GM21723 (cell line): ENCODE results near the gene PRR29.

Experiments used
- ATAC-seq: cut with Tn5 transposase; IDR thresholded peaks from one replicate; pipeline ENCODE4 v1.9.1; 2021; ENCODE audit warnings: mild to moderate bottlenecking, moderate library complexity; ENCODE audit not compliant: unreplicated experiment

The PRR29 gene

GRCh38 chr17:64039106-64039400 is 40.9 kb downstream of the PRR29 start:
- ATAC-seq = no peak

DNA sequence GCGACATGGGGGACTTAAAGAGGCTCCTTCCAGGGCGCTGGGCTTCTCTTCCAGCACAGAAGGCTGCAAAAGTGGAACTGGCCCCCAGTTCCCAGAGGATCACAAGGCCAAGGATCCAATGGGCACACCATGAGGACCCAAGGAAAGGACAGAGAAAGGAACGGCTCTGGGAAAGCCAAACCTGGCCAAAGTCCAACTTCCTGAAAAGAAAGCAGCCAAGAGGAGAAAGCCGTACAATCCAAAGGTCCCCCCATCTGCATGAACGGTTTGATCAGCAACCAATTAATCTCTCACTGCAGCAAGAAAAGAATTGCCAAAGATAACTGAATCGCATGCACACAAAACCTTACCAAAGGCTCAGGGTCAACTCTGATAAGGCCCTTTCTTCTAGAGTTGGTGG is 42.1 kb downstream of the PRR29 start:
- ATAC-seq = no peak

GRCh38 chr17:64041912-64042311 is 43.8 kb downstream of the PRR29 start:
- ATAC-seq = no peak

DNA sequence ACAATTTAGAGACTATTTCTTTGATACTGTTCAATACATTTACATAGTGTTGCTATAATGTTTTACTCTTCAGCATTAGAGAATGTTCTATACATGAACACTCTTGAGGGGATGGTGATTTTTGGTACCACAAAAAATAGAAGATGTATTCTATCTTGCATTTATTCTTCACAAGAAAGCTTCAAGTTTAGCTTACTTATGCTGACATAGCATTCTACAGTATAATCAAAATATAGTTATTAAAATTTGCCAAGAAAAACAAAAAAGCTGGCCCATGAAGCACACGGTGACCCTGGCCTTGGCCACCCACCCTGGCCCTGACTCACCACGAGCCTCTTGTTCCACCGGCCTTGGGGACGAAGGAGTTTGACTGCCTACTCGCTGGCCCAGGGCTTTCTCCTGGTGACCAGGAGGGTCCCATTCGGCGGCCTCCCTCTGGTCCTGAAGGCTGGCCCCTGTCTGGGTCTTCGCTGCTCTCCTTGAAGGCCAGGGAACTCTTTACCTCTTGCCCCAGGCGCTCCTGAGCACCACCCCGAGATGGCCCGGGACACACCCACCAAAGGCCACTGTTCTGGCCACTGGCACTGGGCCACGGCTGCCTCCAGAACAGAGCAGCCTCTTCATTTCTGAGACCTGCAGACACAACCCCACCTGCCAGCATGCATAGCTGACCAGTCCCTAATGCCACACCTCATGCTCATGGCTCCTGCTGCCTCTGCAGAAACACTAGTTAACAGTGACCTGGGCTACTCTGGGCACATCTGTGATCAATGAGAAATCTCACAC is 44.7 kb downstream of the PRR29 start:
- ATAC-seq = no peak

DNA sequence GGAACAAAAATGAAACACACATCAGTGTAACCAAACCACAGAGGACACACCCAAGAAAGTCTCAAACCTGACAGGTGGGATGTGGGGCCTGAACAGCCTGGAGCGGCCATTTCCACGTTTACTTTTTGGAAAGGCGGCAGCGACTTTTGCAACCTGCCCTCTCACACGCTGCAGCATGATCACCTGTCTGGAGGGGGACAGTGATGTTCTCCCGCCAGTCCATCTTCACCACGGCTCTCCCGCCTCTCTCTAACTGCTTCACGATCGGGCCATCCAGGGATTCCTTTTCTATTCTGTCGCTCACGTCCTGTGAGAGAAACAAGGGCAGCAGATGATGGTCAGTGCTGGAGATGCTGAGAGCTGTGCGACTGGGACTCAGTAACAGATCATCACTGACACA is 47.0 kb downstream of the PRR29 start:
- no peak for ATAC-seq

GRCh38 chr17:64048805-64049204 is 50.7 kb downstream of the PRR29 start:
- ATAC-seq = no peak

DNA sequence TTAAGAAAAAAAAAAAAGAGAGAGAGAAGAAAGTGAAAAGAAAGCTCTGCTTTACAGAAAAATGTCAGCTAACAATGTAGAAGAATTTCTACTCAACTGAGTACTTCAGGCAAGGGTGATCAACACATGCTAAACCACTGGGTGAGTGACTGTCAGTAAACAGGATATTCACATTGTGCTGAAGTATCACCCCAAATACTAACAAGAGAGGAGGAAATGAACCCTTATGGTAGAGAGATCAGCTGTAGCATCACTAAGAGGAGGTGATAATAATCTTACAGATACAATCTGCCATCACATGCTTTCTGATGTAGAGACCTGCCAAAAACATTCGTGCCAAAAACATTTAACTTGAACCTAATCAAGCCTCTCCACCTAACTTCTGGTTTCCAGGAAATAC is 53.0 kb downstream of the PRR29 start:
- ATAC-seq = no peak

DNA sequence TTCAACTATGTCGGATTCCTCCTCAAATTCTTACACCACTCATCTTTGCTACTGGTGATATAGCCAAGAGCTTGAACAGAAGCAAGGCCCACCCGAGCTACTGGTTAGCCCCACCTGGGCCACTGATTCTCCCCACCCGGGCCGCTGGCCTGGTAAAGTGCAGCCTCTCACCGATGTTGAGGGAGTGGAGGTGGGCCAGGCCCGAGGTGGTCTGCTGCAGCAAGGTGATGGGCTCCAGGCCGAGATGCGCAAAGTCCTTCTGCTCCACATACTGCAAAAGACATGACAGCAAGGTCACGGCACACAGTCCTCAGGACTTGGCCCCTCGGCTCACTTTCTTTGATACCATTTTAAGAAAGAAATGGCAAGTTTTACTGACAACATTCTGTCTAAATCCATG is 55.0 kb downstream of the PRR29 start:
- no peak for ATAC-seq
